Ovary (tissue), 3 donors: ENCODE measurements around the gene BCAS4.

Source experiments
- EP300 ChIP-seq: sonication (generic); formaldehyde crosslinking; IDR thresholded peaks from one replicate; pipeline ENCODE4 v1.6.1; 2017; ENCODE audit warnings: antibody characterized with exemption
- POLR2A ChIP-seq: fragments of 450-650 bp; IDR thresholded peaks from one replicate; pipeline ENCODE4 v1.6.1; 2017; ENCODE audit warnings: antibody characterized with exemption, mild to moderate bottlenecking, moderate library complexity
- TF ChIP-seq, protein P1 (sequence below), 3 donors: fragments of 450-650 bp in 2 of 3; fragments of 200-600 bp in 1 of 3; IDR thresholded peaks; one replicate each; pipeline versions ENCODE4 v1.5.1 to v1.8.0; 2016 to 2022; ENCODE audit warnings: antibody characterized with exemption in 3 of 3, mild to moderate bottlenecking in 1 of 3
- donor health status: DM: no; HTN: no; CAD: no.

GRCh38 chr20:50921803-50922501 is 127.1 kb downstream of the BCAS4 start:
- TF ChIP-seq, protein P1, sequence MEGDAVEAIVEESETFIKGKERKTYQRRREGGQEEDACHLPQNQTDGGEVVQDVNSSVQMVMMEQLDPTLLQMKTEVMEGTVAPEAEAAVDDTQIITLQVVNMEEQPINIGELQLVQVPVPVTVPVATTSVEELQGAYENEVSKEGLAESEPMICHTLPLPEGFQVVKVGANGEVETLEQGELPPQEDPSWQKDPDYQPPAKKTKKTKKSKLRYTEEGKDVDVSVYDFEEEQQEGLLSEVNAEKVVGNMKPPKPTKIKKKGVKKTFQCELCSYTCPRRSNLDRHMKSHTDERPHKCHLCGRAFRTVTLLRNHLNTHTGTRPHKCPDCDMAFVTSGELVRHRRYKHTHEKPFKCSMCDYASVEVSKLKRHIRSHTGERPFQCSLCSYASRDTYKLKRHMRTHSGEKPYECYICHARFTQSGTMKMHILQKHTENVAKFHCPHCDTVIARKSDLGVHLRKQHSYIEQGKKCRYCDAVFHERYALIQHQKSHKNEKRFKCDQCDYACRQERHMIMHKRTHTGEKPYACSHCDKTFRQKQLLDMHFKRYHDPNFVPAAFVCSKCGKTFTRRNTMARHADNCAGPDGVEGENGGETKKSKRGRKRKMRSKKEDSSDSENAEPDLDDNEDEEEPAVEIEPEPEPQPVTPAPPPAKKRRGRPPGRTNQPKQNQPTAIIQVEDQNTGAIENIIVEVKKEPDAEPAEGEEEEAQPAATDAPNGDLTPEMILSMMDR (IDR thresholded peaks at IDR 0.05), result no peak
- TF ChIP-seq POLR2A (no peak), EP300 (no peak)
